Gastrocnemius medialis (tissue), 4 donors: ENCODE measurements around the gene PGPEP1.

Experiments used
- POLR2A ChIP-seq, 2 donors: fragments of 450-650 bp; IDR thresholded peaks; one replicate each; pipeline ENCODE4 v1.6.1; 2017; ENCODE audit warnings: antibody characterized with exemption in 2 of 2, mild to moderate bottlenecking in 2 of 2, moderate library complexity in 2 of 2
- TF ChIP-seq, protein P1 (sequence below), 5 experiments: fragments of 450-650 bp in 3 of 5; fragments of 200-600 bp in 2 of 5; sonication (generic) in 2 of 5; IDR thresholded peaks in 4 of 5; conservative IDR thresholded peaks in 1 of 5; 1 replicate in 4 of 5; 2 replicates in 1 of 5; pipeline ENCODE4 v1.5.1; 2016 to 2019; ENCODE audit warnings: antibody characterized with exemption in 5 of 5, mild to moderate bottlenecking in 3 of 5, moderate library complexity in 3 of 5

- TF ChIP-seq, protein P1, sequence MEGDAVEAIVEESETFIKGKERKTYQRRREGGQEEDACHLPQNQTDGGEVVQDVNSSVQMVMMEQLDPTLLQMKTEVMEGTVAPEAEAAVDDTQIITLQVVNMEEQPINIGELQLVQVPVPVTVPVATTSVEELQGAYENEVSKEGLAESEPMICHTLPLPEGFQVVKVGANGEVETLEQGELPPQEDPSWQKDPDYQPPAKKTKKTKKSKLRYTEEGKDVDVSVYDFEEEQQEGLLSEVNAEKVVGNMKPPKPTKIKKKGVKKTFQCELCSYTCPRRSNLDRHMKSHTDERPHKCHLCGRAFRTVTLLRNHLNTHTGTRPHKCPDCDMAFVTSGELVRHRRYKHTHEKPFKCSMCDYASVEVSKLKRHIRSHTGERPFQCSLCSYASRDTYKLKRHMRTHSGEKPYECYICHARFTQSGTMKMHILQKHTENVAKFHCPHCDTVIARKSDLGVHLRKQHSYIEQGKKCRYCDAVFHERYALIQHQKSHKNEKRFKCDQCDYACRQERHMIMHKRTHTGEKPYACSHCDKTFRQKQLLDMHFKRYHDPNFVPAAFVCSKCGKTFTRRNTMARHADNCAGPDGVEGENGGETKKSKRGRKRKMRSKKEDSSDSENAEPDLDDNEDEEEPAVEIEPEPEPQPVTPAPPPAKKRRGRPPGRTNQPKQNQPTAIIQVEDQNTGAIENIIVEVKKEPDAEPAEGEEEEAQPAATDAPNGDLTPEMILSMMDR (IDR thresholded peaks at IDR 0.05 in 4 of 5, conservative IDR thresholded peaks at IDR 0.05 in 1 of 5), result no peak
- no peak for TF ChIP-seq POLR2A (IDR thresholded peaks at IDR 0.05)
Observed at GRCh38 chr19:18362934-18363542, 22.6 kb downstream of the PGPEP1 start.
